Measurements from ENCODE around the gene PRELID3B.

PRELID3B gene

DNA sequence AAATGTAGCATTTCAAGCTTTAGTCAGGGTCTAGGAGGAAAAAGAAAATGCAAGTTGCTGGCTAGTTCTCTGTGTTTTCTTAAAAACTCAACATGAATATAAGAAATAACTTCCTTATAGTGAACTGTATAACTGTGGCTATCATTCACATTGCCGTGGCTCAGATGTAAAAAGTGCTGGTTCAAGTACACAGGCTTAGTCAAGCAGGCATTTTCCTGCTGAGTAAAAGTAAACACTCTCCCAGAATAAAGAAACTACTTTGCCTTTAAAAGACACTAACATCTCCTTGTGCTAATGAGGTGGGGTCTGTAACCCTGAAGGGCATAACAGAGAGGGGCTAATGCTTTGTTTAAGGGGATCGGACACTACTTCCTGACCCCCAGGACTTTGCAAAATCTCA is 13.8 kb downstream of the PRELID3B start:
- H3K36me3 ChIP-seq (ENCODE audit: control insufficient read depth in 2 of 2, insufficient read depth in 2 of 2, low read length in 2 of 2), result peaks cover 57 to 58% of the 10 kb centered on the region in 2 donors
- no peaks in the 10 kb centered on the region for H3K9me3 ChIP-seq (ENCODE audit: control insufficient read depth in 2 of 2, low read length in 2 of 2)
- no peaks in the 10 kb centered on the region for H3K27me3 ChIP-seq (ENCODE audit: control insufficient read depth in 2 of 2, insufficient read depth in 2 of 2, low read length in 2 of 2)
- peak overlapping the region in 1 of 2 donors; percentile 42 for H3K4me3 ChIP-seq (ENCODE audit: low read length in 2 of 2)
- peak overlapping the region in 1 of 2 donors; percentile 36 for H3K9ac ChIP-seq (ENCODE audit: low read depth in 1 of 2, low read length in 2 of 2)
- H3K27ac ChIP-seq (ENCODE audit: low read depth in 2 of 2, low read length in 2 of 2), result peak overlapping the region in 1 of 2 donors; percentile 29
- H3K4me1 ChIP-seq (ENCODE audit: control insufficient read depth in 2 of 2, insufficient read depth in 2 of 2, low read length in 2 of 2), result peaks cover 28 to 29% of the 10 kb centered on the region in 2 donors

DNA sequence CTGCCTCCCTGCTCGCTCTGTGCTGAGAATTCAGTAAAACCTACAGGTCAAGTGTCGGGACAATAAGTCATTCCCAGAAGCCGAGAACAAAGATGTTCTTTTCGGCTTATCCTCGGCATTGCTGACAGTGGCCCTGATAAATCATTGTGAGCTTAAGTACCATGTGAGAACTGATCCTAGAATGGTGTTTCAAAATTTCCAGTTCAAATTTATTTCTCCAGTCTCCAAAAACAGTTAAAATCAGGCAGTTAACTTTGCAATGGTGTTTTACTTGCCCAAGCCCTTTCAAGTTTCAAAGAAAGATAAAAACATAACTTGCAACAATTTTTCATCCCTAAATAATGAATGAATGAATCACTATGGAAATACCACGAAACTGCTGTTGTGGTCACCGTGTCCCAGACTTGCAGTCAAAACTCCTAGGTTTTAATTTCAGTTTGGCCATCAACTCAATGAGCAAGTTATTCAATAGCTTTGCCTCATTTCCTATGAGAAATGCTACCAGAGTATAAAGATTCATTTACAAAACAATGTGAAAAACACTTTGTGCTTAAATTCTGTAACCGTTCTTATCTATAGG is 14.8 kb downstream of the PRELID3B start:
- no peak overlapping the region for H3K9ac ChIP-seq (ENCODE audit: low read depth in 1 of 2, low read length in 2 of 2)
- no peak overlapping the region for H3K4me3 ChIP-seq (ENCODE audit: low read length in 2 of 2)
- H3K27me3 ChIP-seq (ENCODE audit: control insufficient read depth in 2 of 2, insufficient read depth in 2 of 2, low read length in 2 of 2), result no peaks in the 10 kb centered on the region
- peaks cover 25 to 28% of the 10 kb centered on the region in 2 donors for H3K4me1 ChIP-seq (ENCODE audit: control insufficient read depth in 2 of 2, insufficient read depth in 2 of 2, low read length in 2 of 2)
- no peak overlapping the region for H3K27ac ChIP-seq (ENCODE audit: low read depth in 2 of 2, low read length in 2 of 2)
- H3K36me3 ChIP-seq (ENCODE audit: control insufficient read depth in 2 of 2, insufficient read depth in 2 of 2, low read length in 2 of 2), result peaks cover 58 to 65% of the 10 kb centered on the region in 2 donors
- no peaks in the 10 kb centered on the region for H3K9me3 ChIP-seq (ENCODE audit: control insufficient read depth in 2 of 2, low read length in 2 of 2)

DNA sequence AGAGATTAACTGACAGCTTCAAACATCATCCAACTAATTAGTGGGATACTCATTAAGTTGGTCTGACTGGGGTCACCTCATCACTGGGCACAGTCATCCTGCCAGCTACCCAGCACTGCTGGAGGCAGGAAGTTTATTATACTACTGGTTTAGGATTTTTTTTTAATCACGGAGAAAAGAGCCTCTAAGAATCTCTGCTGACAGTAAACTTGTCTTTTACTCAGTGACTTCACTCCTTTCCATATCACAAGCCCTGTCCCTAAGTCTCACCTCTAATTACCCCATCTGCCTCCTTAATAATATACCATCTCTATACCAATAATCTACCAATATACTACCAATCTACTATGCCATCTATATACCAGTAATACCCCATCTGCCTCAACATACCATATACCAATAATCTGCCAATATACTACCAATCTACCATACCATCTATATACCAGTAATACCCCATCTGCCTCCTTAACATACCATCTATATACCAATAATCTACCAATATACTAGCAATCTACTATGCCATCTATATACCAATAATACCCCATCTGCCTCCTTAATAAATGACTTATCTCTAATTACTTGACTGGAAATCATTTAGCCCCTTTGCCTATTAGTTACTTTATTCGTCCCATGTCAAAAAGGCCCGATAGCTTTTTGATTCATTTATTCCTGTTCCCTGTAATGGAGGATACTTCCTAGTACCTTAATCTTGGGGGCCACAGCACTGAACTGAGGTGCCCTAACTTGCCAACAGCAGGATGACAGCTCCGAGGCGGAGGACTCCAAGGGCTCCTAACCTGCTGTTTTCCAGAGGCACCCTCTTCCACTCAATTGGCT is 15.5 kb downstream of the PRELID3B start:
- H3K9ac ChIP-seq (ENCODE audit: low read depth in 1 of 2, low read length in 2 of 2), result no peak overlapping the region

DNA sequence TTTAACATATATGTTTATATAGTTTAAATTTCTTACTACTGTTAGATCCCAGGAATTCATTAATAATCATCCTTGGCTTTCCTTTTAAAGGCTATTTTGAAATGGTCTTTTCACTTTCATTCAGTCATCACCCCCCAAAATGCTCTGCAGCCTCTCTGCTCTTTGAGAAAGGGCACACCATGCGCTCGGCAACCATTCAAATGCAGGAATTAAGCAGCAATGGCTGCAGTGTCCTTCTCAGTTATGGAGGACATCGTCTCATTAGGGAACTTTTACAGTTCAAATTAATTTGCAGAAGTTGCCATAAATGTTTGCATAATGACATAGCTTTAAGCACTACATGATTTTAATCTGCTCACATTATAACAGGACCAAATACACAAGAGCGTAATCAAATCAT is 17.1 kb downstream of the PRELID3B start:
- peaks cover 59 to 70% of the 10 kb centered on the region in 2 donors for H3K36me3 ChIP-seq (ENCODE audit: control insufficient read depth in 2 of 2, insufficient read depth in 2 of 2, low read length in 2 of 2)
- H3K4me1 ChIP-seq (ENCODE audit: control insufficient read depth in 2 of 2, insufficient read depth in 2 of 2, low read length in 2 of 2), result peaks cover 12 to 16% of the 10 kb centered on the region in 2 donors
- no peak overlapping the region for H3K27ac ChIP-seq (ENCODE audit: low read depth in 2 of 2, low read length in 2 of 2)

More for the DNA sequence above, 15.5 kb downstream of the PRELID3B start:
- H3K36me3 ChIP-seq (ENCODE audit: control insufficient read depth in 2 of 2, insufficient read depth in 2 of 2, low read length in 2 of 2), result peaks cover 62 to 67% of the 10 kb centered on the region in 2 donors
- H3K27ac ChIP-seq (ENCODE audit: low read depth in 2 of 2, low read length in 2 of 2), result no peak overlapping the region
- no peaks in the 10 kb centered on the region for H3K9me3 ChIP-seq (ENCODE audit: control insufficient read depth in 2 of 2, low read length in 2 of 2)
- no peak overlapping the region for H3K4me3 ChIP-seq (ENCODE audit: low read length in 2 of 2)
- H3K4me1 ChIP-seq (ENCODE audit: control insufficient read depth in 2 of 2, insufficient read depth in 2 of 2, low read length in 2 of 2), result peaks cover 23 to 24% of the 10 kb centered on the region in 2 donors
- no peaks in the 10 kb centered on the region for H3K27me3 ChIP-seq (ENCODE audit: control insufficient read depth in 2 of 2, insufficient read depth in 2 of 2, low read length in 2 of 2)

DNA sequence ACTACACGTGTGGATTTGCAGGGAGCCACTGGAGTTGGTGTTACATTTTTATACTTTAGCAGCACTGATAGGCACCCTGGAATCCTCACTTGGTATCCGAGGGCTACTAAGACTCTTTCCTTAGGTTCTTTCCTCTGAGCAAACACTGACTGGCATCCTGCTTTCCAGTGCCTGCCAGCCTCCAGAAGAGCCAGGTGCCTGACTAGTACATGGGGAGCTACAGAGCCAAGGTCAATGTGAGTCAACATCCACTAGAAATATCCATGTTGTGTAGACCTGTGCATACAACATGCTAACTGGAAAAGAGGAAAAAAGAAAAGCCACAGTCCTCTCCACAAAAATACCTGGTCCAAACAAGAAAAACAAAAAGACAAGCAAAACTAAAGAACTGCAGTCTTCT is 17.5 kb downstream of the PRELID3B start:
- Histone ChIP-seq H3K9ac (ENCODE audit: low read depth in 1 of 2, low read length in 2 of 2) (no peak overlapping the region), H3K36me3 (ENCODE audit: control insufficient read depth in 2 of 2, insufficient read depth in 2 of 2, low read length in 2 of 2) (peaks cover 55 to 68% of the 10 kb centered on the region in 2 donors), H3K9me3 (ENCODE audit: control insufficient read depth in 2 of 2, low read length in 2 of 2) (no peaks in the 10 kb centered on the region), H3K4me1 (ENCODE audit: control insufficient read depth in 2 of 2, insufficient read depth in 2 of 2, low read length in 2 of 2) (peaks cover 12 to 14% of the 10 kb centered on the region in 2 donors), H3K27ac (ENCODE audit: low read depth in 2 of 2, low read length in 2 of 2) (no peak overlapping the region), H3K27me3 (ENCODE audit: control insufficient read depth in 2 of 2, insufficient read depth in 2 of 2, low read length in 2 of 2) (no peaks in the 10 kb centered on the region), H3K4me3 (ENCODE audit: low read length in 2 of 2) (no peak overlapping the region)

More for the DNA sequence above, 17.1 kb downstream of the PRELID3B start:
- Histone ChIP-seq H3K9me3 (ENCODE audit: control insufficient read depth in 2 of 2, low read length in 2 of 2) (no peaks in the 10 kb centered on the region), H3K9ac (ENCODE audit: low read depth in 1 of 2, low read length in 2 of 2) (no peak overlapping the region), H3K27me3 (ENCODE audit: control insufficient read depth in 2 of 2, insufficient read depth in 2 of 2, low read length in 2 of 2) (no peaks in the 10 kb centered on the region), H3K4me3 (ENCODE audit: low read length in 2 of 2) (no peak overlapping the region)

DNA sequence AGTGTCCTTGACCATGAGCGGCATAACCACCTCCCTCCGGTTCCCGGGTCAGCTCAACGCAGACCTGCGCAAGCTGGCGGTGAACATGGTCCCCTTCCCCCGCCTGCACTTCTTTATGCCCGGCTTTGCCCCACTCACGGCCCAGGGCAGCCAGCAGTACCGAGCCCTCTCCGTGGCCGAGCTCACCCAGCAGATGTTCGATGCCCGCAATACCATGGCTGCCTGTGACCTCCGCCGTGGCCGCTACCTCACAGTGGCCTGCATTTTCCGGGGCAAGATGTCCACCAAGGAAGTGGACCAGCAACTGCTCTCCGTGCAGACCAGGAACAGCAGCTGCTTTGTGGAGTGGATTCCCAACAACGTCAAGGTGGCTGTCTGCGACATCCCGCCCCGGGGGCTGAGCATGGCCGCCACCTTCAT is 18.5 kb downstream of the PRELID3B start:
- H3K4me1 ChIP-seq (ENCODE audit: control insufficient read depth in 2 of 2, insufficient read depth in 2 of 2, low read length in 2 of 2), result peaks cover 7 to 9% of the 10 kb centered on the region in 2 donors
- H3K27me3 ChIP-seq (ENCODE audit: control insufficient read depth in 2 of 2, insufficient read depth in 2 of 2, low read length in 2 of 2), result no peaks in the 10 kb centered on the region
- H3K9me3 ChIP-seq (ENCODE audit: control insufficient read depth in 2 of 2, low read length in 2 of 2), result no peaks in the 10 kb centered on the region
- H3K4me3 ChIP-seq (ENCODE audit: low read length in 2 of 2), result no peak overlapping the region
- no peak overlapping the region for H3K9ac ChIP-seq (ENCODE audit: low read depth in 1 of 2, low read length in 2 of 2)
- H3K36me3 ChIP-seq (ENCODE audit: control insufficient read depth in 2 of 2, insufficient read depth in 2 of 2, low read length in 2 of 2), result peaks cover 49 to 59% of the 10 kb centered on the region in 2 donors
- no peak overlapping the region for H3K27ac ChIP-seq (ENCODE audit: low read depth in 2 of 2, low read length in 2 of 2)

DNA sequence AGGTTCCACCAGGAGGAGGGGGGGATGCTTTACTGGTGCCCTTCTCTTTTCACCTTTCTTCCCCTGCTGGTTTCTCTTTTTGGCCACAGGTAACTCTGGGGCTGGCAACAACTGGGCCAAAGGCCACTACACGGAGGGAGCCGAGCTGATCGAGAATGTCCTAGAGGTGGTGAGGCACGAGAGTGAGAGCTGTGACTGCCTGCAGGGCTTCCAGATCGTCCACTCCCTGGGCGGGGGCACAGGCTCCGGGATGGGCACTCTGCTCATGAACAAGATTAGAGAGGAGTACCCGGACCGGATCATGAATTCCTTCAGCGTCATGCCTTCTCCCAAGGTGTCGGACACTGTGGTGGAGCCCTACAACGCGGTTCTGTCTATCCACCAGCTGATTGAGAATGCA is 19.0 kb downstream of the PRELID3B start:
- H3K4me3 ChIP-seq (ENCODE audit: low read length in 2 of 2), result no peak overlapping the region
- no peaks in the 10 kb centered on the region for H3K27me3 ChIP-seq (ENCODE audit: control insufficient read depth in 2 of 2, insufficient read depth in 2 of 2, low read length in 2 of 2)
- H3K9ac ChIP-seq (ENCODE audit: low read depth in 1 of 2, low read length in 2 of 2), result no peak overlapping the region
- peaks cover 2 to 5% of the 10 kb centered on the region in 2 donors for H3K4me1 ChIP-seq (ENCODE audit: control insufficient read depth in 2 of 2, insufficient read depth in 2 of 2, low read length in 2 of 2)
- no peak overlapping the region for H3K27ac ChIP-seq (ENCODE audit: low read depth in 2 of 2, low read length in 2 of 2)
- peaks cover 45 to 54% of the 10 kb centered on the region in 2 donors for H3K36me3 ChIP-seq (ENCODE audit: control insufficient read depth in 2 of 2, insufficient read depth in 2 of 2, low read length in 2 of 2)
- no peaks in the 10 kb centered on the region for H3K9me3 ChIP-seq (ENCODE audit: control insufficient read depth in 2 of 2, low read length in 2 of 2)

DNA sequence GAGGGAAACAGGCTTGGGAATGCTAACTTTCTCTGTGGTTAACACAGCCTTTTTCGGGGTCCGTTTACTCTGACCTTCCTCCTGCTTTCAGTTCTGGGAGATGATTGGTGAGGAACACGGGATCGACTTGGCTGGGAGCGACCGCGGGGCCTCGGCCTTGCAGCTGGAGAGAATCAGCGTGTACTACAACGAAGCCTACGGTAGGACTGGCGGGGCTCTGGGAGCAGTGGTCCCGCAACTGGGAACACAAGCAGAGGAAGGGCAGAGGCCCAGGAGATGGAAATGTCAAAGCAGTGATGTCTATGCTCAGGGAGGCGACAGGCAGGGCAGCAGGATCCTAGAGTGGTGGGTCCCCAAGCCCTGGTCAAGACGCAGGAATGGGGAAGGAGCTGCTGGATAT is 19.8 kb downstream of the PRELID3B start:
- no peak overlapping the region for H3K9ac ChIP-seq (ENCODE audit: low read depth in 1 of 2, low read length in 2 of 2)
- no peaks in the 10 kb centered on the region for H3K27me3 ChIP-seq (ENCODE audit: control insufficient read depth in 2 of 2, insufficient read depth in 2 of 2, low read length in 2 of 2)
- H3K4me1 ChIP-seq (ENCODE audit: control insufficient read depth in 2 of 2, insufficient read depth in 2 of 2, low read length in 2 of 2), result no peaks in the 10 kb centered on the region
- peaks cover 38 to 48% of the 10 kb centered on the region in 2 donors for H3K36me3 ChIP-seq (ENCODE audit: control insufficient read depth in 2 of 2, insufficient read depth in 2 of 2, low read length in 2 of 2)
- no peaks in the 10 kb centered on the region for H3K9me3 ChIP-seq (ENCODE audit: control insufficient read depth in 2 of 2, low read length in 2 of 2)
- no peak overlapping the region for H3K27ac ChIP-seq (ENCODE audit: low read depth in 2 of 2, low read length in 2 of 2)
- no peak overlapping the region for H3K4me3 ChIP-seq (ENCODE audit: low read length in 2 of 2)

DNA sequence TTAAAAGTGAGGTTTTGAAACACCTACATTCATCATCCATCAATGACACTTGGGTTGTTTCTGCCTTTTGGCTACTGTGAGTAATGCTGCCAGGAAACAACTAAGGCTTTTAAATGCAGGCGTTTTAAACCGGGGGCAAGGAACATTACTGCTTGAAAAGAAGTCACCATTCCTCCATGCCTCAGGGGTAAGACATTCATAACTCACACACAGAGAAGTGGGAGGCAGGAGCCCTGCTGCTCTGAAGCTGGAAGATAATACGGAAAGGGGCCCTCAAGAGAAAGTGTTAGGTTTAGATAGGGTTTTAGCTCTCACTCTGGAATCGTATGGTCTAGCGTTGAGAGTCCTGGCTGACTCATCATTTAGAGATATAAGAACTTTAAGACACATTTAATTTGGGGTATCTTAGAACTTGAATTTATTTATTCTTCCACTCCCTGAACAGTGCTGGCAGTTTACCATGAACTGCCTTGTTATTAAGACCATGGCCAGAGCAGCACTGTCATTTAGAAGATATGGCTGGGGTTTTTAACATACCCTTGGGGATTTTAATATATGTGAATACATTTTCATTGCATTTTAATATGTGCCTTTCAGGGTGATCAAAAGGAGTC is 21.5 kb downstream of the PRELID3B start:
- peaks cover 26 to 36% of the 10 kb centered on the region in 2 donors for H3K36me3 ChIP-seq (ENCODE audit: control insufficient read depth in 2 of 2, insufficient read depth in 2 of 2, low read length in 2 of 2)
- no peak overlapping the region for H3K4me3 ChIP-seq (ENCODE audit: low read length in 2 of 2)
- no peaks in the 10 kb centered on the region for H3K9me3 ChIP-seq (ENCODE audit: control insufficient read depth in 2 of 2, low read length in 2 of 2)
- H3K9ac ChIP-seq (ENCODE audit: low read depth in 1 of 2, low read length in 2 of 2), result no peak overlapping the region
- no peaks in the 10 kb centered on the region for H3K27me3 ChIP-seq (ENCODE audit: control insufficient read depth in 2 of 2, insufficient read depth in 2 of 2, low read length in 2 of 2)
- H3K4me1 ChIP-seq (ENCODE audit: control insufficient read depth in 2 of 2, insufficient read depth in 2 of 2, low read length in 2 of 2), result no peaks in the 10 kb centered on the region
- no peak overlapping the region for H3K27ac ChIP-seq (ENCODE audit: low read depth in 2 of 2, low read length in 2 of 2)

DNA sequence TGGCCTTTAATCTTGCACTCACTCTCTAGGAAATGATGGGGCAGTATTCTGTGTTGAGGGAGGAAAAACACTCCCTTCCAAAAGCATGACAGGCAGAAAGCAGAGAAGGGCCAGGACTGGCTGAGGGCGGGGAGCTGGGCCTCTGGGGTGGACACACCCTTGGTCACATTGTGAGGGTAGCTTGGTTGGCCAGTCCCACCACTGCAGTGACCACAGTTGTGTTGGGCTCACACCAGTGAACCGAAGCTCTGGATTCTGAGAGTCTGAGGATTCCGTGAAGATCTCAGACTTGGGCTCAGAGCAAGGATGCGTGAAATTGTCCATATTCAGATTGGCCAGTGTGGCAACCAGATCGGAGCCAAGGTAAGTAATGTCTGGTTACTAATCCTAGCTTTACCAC is 23.4 kb downstream of the PRELID3B start, which contains the start of gene TUBB1:
TSS of gene TUBB1 (plus strand) at position 213 of the 400 bp plus-strand sequence. CDS start at position 307, 94 bp downstream.
- no peak within 1 kb of the TSS for H3K9ac ChIP-seq (ENCODE audit: low read depth in 1 of 2, low read length in 2 of 2)
- no peak within 1 kb of the TSS for H3K4me3 ChIP-seq (ENCODE audit: low read length in 2 of 2)
- no peaks in the 10 kb centered on the region for H3K9me3 ChIP-seq (ENCODE audit: control insufficient read depth in 2 of 2, low read length in 2 of 2)
- peaks cover 11 to 17% of the 10 kb centered on the region in 2 donors for H3K36me3 ChIP-seq (ENCODE audit: control insufficient read depth in 2 of 2, insufficient read depth in 2 of 2, low read length in 2 of 2)
- H3K4me1 ChIP-seq (ENCODE audit: control insufficient read depth in 2 of 2, insufficient read depth in 2 of 2, low read length in 2 of 2), result peaks cover 0 to under 1% of the 10 kb centered on the region in 2 donors
- H3K27me3 ChIP-seq (ENCODE audit: control insufficient read depth in 2 of 2, insufficient read depth in 2 of 2, low read length in 2 of 2), result no peaks in the 10 kb centered on the region
- no peak within 1 kb of the TSS for H3K27ac ChIP-seq (ENCODE audit: low read depth in 2 of 2, low read length in 2 of 2)

Data from mucosa of rectum (tissue), 2 donors.